Stimulated activated CD4-positive, alpha-beta T cell treated with anti-CD3 and anti-CD28 coated beads, Interleukin-15, amount 100 ng/mL, for 48 hours (primary cell): ENCODE data around the gene HLA-C.
"Not testable (repeated sequence)": the region's sequence is repeated elsewhere in the genome, so short reads cannot be mapped to it uniquely, and the experiment has no call there.

Source experiments
- DNase-seq, 2 donors: peaks; one replicate each; pipeline ENCODE4 v3.0.0-alpha.2; 2020; ENCODE audit warnings: low read depth in 2 of 2

HLA-C gene

DNA sequence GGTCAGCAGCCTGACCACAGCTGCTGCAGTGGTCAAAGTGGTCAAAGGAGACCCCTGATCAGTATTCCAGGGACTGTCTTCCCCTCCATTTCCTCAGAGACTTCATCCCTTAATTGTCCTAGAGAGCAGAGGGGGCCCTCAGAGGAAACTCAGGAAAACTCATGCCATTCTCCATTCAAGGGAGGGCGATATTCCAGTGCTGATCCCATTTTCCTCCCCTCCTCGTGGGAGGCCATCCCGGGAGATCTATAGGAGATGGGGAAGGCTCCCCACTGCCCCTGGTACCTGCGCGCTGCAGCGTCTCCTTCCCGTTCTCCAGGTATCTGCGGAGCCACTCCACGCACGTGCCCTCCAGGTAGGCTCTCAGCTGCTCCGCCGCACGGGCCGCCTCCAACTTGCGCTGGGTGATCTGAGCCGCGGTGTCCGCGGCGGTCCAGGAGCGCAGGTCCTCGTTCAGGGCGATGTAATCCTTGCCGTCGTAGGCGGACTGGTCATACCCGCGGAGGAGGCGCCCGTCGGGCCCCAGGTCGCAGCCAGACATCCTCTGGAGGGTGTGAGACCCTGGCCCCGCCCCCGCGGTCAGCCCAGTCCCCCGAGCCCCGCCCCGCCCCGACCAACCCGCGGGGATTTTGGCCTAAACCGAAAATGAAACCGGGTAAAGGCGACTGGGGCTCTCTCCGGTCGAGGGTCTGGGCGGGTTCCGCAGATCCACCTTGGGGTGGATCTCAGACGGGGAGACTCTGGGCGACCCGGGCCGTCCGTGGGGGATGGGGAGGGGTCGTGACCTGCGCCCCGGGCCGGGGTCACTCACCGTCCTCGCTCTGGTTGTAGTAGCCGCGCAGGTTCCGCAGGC is 878 bp downstream of the HLA-C start:
- DNase-seq: peak; percentile 33 to 44

DNA sequence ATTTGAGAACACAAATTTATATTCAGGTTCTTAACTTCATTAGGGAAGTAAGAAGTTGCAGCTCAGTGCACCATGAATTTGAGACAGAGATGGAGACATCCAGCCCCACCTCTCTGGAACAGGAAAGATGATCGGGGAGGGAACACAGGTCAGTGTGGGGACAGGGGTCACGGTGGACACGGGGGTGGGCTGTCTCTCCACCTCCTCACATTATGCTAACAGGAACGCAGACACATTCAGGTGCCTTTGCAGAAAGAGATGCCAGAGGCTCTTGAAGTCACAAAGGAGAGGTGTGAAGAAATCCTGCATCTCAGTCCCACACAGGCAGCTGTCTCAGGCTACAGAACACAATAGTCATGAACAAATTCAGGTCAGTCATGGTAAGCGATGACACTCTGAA is 3.1 kb downstream of the HLA-C start:
- DNase-seq: no peak

DNA sequence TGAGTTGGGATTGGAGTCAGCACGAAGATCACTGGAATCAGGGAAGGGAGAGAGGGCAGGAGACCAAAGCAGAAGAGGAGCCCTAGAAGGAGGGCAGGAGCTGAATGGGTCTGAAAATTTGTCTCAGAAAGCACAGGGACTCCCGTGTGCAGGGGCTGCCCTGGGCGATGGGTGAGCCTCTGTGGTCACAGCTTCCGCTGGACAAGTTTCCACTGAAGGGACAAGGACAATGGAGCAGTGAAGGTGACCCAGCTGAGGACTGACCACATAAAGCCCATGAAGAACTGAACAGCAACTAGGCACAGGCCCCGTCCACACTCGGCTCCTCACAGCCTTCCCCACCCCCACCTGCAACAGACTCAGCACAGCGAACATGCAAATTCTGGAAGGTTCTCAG is 3.5 kb downstream of the HLA-C start:
- no peak for DNase-seq

DNA sequence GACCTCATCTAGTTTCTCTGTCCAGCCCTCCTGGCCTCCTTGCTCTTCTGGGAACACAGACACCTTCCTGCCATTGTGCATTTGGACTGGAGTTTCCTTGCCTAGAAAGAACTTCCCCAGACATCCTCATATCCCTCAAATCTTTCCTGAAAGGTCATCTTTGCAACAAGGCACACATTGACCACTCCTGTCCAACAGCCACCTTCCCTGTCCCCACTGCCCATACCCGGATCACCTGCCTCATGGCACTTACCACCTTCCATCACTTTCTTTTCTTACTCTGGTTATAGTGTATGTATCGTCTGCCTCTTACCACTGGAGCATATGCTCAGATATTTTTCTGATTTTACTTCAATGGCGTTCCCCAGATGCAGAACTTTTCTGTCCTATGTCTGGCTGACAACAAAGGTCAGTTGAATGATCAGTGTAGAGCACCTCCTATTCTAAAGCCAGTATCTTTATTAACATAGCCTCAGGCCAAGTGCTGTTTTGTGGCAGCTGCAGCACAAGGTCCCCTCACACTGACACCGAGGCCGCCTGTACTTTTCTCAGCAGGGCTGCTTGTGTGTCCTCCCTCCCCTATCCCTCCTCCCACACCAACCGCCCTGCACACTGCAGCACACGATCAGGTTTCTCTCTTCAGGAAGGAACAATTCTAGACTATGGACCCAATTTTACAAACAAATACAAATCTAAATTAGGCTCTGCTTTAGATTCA is 4.1 kb downstream of the HLA-C start:
- DNase-seq: no peak

DNA sequence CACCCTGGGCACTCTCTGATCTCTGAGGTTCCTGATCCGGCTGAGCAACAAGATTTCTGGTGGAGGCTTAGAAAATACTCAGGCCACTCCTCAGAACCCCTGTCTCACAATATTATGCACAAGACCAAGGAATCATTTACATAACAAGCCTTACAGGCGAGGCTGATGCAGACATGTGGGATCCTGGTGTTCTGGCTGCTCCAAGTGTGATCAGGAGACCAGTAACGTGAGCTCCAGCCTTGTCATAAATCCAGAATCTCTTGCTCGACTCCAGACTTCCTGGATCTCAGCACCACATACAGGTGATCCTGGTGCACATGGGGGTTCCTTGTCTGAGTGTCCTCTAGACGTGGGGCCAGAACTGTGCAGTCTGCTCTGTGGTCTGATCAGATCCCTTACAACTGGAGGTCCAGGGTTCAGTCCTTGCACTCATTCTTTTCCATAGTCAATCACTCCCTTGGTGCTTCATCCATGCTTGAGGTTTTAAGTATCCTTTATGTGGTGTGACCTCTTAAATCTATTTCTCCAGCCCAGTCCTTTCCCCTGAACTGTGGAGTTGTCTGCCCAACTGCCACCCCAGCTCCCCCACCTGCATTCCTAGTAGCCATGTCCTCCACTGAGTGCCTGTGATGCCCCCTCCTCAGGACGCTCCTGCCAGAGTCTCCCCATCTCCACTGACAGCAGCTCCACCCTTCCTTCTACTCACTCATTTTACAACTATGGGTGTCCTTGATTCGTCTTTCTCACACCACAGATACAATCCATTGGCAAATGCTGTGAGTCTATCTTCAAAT is 5.1 kb downstream of the HLA-C start:
- no peak for DNase-seq

DNA sequence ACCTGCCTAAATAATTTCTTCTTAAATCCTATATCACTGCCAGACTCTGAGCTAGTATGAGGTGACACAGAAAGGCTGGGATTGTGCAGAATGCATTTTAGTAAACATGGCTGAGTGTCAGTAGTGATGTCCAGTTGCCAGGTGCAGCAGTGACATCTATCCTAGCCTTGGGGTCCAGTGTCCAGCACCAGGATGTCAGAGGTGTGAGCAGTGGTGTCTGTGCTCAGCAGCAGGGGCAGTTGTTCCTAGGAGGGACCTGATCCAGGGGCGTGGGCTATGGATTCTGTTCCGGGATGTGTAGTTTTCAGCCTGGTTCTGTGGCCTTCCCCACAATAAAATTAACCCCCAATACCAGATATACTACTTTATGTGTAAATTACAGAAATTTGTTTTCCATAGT is 6.0 kb downstream of the HLA-C start:
- DNase-seq: no peak

DNA sequence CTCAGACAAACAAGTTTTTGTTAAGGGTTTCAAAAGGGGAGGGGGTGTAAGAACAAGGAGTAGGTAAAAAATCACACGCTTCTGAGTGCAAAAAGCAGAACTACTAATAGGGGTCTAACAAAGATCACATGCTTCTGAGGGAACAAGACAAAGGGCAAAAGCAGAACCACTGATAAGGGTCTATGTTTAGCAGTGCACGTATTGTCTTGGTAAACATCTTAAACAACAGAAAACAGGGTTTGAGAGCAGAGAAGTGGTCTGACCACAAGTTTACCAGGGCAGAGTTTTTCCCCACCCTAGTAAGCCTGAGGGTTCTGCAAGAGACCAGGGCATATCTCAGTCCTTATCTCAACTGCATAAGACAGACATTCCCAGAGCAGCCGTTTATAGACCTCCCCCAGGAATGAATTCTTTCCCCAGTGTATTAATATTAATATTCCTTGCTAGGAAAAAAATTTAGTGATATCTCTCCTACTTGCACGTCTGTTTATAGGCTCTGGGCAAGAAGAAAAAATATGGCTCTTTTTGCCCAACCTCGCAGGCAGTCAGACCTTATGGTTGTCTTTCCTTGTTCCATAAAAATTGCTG is 8.5 kb downstream of the HLA-C start:
- not testable (repeated sequence) for DNase-seq

DNA sequence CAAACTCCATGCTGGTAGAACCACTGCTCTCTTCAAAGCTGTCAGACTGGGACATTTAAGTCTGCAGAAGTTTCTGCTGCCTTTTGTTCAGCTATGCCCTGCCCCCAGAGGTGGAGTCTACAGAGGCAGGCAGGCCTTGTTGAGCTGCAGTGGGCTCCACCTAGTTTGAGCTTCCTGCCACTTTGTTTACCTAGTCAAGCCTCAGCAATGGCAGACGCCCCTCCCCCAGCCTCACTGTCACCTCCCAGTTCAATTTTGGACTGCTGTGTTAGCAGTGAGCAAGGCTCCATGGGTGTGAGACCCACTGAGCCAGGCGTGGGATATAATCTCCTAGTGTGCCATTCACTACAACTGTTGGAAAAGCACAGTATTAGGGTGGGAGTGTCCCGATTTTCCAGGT is 11.9 kb downstream of the HLA-C start:
- DNase-seq: not testable (repeated sequence)

DNA sequence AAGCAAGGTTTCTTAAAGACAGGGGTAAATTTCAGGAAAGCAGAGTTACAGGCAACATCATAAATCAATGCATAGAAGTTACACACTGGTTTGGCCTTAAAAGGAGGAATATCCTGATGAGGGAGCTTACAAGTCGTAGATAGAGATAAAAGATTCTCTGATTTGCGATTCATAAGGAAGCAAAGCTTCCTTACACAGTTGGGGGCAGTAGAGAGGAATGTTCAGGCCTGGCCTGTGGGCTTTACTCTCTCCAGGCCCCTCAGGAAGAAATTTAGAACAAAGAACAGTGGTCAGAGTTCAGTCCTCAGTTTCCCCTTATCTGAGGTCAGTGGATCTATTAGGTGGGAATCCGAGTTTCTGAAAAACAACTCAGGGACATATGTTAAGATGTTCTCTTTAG is 19.3 kb downstream of the HLA-C start:
- no peak for DNase-seq

DNA sequence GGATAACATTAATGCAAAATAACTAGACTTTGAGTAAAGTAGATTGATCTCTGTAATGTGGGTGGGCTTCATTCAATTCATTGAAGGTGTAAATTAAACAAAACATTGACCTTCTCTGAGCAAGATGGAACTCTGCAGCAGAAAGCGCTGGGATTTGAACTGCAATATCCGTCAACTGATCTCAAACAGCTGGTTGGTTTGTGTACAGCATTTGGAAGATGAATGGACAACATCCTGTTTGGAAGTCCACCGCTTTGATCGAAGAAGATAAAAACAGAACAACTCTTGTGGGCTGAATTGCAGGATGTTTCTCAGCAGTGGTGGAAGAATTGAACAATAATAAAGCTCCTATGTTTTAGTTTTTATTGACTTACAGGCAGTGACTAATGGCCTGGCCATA is 20.6 kb downstream of the HLA-C start:
- no peak for DNase-seq

DNA sequence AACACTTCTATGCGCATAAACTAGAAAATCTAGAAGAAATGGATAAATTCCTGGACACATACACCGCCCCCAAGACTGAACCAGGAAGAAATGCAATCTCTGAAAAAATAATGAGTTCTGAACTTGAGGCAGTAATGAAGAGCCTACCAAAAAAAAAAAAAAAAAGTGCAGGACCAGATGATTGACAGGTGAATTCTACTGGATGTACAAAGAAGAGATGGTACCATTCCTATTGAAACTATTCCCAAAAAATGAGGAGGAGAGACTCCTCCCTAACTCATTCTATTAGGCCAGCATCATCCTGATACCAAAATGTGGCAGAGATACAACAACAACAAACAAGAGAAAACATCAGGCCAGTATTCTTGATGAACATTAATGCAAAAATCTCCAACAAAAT is 22.7 kb downstream of the HLA-C start:
- DNase-seq: no peak

DNA sequence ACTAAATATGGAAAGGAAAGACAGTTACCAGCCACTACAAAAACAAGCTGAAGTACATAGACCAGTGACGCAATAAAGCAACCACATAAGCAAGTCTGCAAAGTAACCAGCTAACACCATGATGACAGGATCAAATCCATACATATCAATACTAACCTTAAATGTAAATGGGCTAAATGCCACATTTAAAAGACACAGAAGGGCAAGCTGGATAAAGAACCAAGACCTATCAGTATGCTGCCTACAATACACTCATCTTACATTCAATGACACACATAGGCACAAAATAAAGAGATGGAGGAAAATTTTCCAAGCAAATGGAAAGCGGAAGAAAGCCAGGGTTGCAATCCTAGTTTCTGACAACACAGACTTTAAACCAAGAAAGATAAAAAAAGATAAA is 24.1 kb downstream of the HLA-C start:
- DNase-seq: no peak

DNA sequence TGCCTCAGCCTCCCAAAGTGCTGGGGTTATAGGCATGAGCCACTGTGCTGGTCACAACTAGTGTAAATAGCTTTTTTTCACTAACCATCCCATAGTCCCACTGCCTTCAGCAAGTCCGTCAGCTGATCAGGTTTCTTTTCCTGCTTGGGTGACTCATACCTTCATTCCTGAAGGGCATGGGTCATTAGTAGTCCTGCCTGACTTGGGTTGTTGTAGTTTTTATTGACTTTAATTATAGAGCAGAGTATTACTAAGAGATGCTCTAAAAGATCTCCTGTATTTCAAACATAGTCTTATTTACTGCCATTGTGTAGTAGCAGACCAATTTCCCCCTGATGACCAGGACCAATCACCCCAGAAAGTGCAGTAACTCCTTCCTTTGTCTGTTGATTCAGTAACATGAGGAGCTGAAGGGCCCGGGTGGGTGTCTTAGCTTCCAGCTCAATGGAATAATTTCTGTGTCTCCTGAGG is 25.8 kb downstream of the HLA-C start:
- no peak for DNase-seq

DNA sequence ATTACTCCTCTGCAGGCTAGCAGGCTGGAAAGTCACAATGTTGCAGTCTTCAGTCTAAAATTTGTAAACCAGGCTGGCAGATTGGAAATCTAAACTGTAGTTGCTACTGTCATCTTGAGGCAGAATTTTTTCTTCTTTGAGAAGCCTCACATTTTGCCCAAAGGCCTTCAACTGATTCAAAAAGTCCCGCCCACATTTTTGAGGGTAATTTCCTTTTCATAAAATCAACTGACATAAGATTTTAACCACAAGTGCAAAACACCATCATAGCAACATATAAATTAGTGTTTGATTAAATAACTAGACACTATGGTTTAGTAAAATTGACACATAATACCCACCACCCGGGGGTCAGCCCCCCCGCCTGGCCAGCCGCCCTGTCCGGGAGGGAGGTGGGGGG is 28.4 kb downstream of the HLA-C start:
- no peak for DNase-seq

DNA sequence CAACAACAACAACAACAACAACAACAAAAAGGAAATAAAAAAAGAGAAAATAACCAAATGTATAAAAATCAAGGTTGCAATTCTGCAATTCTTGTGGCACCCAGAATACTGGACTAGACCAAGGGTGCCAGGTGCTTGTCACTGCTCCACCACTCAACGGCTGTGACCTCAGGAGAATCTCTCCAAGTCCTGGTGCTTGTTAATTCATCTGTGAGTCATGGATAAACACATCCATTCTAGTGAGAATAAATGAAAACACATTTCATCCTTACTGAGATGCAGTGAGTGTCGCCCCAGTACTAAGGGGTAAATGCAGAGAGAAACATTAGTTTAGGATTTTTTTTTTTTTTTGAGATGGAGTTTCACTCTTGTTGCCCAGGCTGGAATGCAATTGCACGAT is 32.0 kb downstream of the HLA-C start:
- DNase-seq: no peak

DNA sequence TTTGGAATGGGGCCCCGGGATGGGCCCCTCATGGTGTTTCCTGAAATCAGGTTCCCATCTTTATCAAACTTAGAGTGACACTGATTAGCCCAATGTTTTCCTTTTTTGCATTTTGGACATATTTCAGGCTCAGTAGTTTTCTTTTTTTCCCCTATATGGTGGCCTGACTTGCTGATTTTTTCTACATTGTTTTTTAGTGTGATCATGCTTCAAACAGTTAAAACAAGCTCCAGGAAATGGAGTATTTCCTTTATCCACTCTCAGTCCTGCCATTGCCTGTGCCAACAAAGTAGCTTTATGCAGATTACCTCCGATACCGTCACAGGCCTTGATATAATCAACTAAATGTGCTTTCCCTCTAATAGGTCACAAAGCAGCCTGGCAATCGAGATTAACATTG is 37.8 kb downstream of the HLA-C start:
- DNase-seq: not testable (repeated sequence)

DNA sequence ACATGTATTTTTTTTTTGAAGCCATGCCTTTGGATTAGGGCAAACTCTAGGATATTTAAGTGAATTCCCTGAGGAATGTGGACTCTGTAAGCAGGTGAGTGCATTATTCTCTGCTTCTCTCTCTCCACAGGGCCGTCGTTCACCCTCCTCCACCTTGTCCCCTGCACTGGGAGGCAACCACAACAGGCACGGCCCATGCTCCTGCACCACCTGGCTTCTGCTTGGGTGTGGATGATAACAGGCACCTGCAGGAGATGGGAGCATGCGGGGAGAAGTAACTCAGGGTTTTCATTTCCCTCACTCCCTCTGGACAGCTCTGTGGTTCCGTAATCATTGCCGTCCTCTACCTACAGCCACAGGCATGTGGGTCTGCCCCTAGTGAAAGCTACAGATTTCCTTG is 43.4 kb downstream of the HLA-C start:
- no peak for DNase-seq

DNA sequence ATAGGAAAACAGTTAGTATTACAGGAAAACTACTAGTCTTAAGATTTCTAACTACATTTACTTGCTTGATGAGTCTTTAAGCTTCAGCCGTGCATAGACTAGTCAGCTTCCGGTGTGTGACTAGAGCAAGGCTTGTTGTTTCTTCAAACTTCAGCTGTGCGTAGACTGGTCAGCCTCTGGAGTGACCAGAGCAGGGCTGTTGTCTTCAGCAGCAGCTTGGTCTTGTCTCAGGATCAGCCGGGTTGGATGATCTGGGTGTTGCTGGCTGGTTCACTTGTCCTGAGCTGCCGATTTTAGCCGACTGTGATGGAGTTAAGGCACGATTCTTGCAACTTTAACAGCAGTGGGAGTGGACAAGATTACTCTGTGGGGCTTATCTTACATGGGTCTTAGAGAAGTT is 44.7 kb downstream of the HLA-C start:
- no peak for DNase-seq

DNA sequence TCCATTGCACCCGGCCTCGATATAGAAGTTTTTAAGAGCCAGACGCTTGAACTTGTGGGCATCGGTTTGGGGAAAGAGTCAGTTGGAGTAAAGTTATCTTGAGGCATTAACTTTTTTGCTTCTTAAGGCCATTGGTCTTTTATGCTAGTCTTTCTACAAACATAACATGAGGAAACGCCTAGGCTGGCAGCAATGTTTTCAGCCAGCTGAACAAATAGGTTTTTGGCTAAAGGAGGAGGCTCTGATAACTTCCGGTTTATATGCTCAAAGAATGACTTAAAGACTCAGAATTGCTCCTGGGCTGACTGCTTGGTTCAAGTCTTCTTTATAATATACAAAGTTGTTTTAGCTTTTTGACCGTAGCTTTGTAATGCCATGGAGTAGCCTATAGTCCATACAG is 46.2 kb downstream of the HLA-C start:
- no peak for DNase-seq

DNA sequence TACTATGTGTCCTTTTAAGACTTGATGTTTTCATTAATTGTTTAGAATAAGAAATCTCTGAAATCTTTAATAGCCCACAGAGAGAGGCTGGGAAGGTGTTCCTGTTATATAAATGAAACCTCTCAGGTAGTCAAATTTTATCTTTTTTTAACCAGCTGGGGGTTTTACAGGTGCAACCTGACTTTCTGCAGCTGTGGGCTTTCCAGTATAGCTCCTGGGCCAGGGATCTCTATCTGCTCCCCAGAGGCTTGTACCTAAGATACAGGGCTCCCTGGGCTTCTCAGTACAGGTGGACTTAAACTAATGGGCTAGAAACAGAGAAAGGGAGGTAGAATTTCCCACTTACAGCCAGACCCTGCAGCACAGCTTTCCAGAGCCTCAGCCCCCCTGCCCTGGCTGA is 49.4 kb downstream of the HLA-C start:
- no peak for DNase-seq
